ENCODE data around the gene PDIA4. TPM values are rescaled to one million over a fixed set of nuclear protein-coding genes. Genes with fewer than 3 reads are reported as not detected.

Gene PDIA4
- total RNA-seq, 1 donor from 2014 or later: 152 TPM

- H3K4me1 Mint-ChIP-seq (ENCODE audit: unreplicated experiment): no peaks in the 10 kb centered on the region
- TF ChIP-seq, protein P1, sequence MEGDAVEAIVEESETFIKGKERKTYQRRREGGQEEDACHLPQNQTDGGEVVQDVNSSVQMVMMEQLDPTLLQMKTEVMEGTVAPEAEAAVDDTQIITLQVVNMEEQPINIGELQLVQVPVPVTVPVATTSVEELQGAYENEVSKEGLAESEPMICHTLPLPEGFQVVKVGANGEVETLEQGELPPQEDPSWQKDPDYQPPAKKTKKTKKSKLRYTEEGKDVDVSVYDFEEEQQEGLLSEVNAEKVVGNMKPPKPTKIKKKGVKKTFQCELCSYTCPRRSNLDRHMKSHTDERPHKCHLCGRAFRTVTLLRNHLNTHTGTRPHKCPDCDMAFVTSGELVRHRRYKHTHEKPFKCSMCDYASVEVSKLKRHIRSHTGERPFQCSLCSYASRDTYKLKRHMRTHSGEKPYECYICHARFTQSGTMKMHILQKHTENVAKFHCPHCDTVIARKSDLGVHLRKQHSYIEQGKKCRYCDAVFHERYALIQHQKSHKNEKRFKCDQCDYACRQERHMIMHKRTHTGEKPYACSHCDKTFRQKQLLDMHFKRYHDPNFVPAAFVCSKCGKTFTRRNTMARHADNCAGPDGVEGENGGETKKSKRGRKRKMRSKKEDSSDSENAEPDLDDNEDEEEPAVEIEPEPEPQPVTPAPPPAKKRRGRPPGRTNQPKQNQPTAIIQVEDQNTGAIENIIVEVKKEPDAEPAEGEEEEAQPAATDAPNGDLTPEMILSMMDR (IDR thresholded peaks at IDR 0.05): no peak
- H3K36me3 Mint-ChIP-seq (ENCODE audit: unreplicated experiment): no peaks in the 10 kb centered on the region
- DNase-seq (ENCODE audit: extremely low spot score, unreplicated experiment): no peak
- no peak overlapping the region for H3K4me3 Mint-ChIP-seq (ENCODE audit: unreplicated experiment)
- H3K27ac Mint-ChIP-seq (ENCODE audit: unreplicated experiment): no peak overlapping the region
- H3K9me3 Mint-ChIP-seq (ENCODE audit: unreplicated experiment): no peaks in the 10 kb centered on the region
- no peaks in the 10 kb centered on the region for H3K27me3 Mint-ChIP-seq (ENCODE audit: unreplicated experiment)
These were observed 55.9 kb downstream of the PDIA4 start for GRCh38 chr7:148972375-148972774.

DNA sequence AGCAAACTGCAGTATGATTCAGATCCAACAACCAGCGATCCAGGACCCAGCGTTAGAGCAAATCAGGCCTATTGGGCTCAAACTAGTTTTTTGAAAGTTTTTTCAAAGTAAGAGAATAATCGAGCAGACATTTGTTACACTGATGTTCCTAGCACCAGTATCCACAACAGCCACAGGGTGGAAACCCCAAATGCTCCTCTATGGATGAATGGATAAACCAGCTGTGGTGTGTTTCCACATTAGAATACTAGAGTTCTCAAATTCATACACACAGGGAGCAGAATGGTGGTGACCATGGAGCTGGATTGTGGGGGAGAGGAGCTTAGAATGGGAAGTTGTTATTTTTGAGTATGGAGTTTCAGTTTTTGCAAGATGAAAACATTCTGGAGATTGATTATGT, 60.7 kb downstream of the PDIA4 start:
- no peaks in the 10 kb centered on the region for H3K9me3 Mint-ChIP-seq (ENCODE audit: unreplicated experiment)
- H3K36me3 Mint-ChIP-seq (ENCODE audit: unreplicated experiment): no peaks in the 10 kb centered on the region
- DNase-seq (ENCODE audit: extremely low spot score, unreplicated experiment): no peak
- TF ChIP-seq, protein P1 (IDR thresholded peaks at IDR 0.05): no peak
- H3K4me3 Mint-ChIP-seq (ENCODE audit: unreplicated experiment): no peak overlapping the region
- no peak overlapping the region for H3K27ac Mint-ChIP-seq (ENCODE audit: unreplicated experiment)
- H3K27me3 Mint-ChIP-seq (ENCODE audit: unreplicated experiment): no peaks in the 10 kb centered on the region
- peaks cover 19% of the 10 kb centered on the region for H3K4me1 Mint-ChIP-seq (ENCODE audit: unreplicated experiment)

DNA sequence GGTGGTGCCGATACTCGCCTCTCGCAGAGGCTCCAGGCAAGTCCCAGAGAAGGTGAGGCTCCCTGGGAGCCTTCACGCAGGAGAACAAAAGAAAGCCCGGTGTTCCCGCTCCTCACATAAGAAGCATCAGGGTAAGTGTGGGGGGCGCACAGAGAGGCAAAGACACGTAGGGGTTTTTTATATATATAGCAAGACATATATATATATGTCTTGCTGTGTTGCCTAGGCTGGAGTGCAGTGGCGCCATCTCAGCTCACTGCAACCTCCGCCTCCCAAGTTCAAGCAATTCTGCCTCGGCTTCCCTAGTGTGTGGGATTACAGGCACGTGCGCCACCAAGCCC, 61.3 kb downstream of the PDIA4 start:
- H3K4me1 Mint-ChIP-seq (ENCODE audit: unreplicated experiment): peaks cover 22% of the 10 kb centered on the region
- H3K27me3 Mint-ChIP-seq (ENCODE audit: unreplicated experiment): no peaks in the 10 kb centered on the region
- no peak for DNase-seq (ENCODE audit: extremely low spot score, unreplicated experiment)
- no peak overlapping the region for H3K27ac Mint-ChIP-seq (ENCODE audit: unreplicated experiment)
- H3K9me3 Mint-ChIP-seq (ENCODE audit: unreplicated experiment): no peaks in the 10 kb centered on the region
- no peaks in the 10 kb centered on the region for H3K36me3 Mint-ChIP-seq (ENCODE audit: unreplicated experiment)
- H3K4me3 Mint-ChIP-seq (ENCODE audit: unreplicated experiment): peak overlapping the region; percentile 68
- TF ChIP-seq, protein P1 (IDR thresholded peaks at IDR 0.05): no peak

DNA sequence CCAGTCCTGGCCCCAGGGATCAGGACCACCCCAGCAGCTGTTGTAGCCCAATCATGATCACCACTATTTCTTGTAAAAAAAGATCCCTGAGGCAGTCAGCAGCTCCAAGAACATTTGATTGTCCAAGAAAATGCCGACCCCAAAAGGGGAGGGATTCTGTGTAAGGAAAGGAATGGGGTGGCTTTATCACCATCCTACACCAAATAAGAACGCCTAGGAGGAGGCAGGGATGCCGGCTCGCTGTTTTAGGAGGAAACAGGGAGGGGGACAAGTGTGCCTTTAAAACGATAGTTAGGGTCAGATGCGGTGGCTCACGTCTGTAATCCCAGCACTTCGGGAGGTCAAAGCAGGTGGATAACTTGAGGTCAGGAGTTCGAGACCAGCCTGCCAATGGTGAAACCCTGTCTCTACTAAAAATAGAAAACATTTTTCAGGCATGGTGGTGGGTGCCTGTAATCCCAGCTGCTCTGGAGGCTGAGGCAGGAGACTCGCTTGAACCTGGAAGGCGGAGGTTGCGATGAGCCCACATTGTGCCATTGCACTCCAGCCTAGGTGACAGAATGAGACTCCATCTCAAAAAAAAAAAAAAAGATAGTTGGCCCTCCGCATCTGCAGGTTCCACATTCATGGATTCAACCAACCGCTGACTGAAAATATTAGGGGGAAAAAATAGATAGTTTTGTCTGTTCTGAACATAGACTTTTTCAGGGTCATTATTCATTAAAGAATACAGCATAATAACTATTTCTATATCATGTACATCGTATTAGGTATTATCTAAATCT, 63.6 kb downstream of the PDIA4 start:
- TF ChIP-seq, protein P1 (IDR thresholded peaks at IDR 0.05): no peak
- DNase-seq (ENCODE audit: extremely low spot score, unreplicated experiment): no peak
- H3K4me1 Mint-ChIP-seq (ENCODE audit: unreplicated experiment): peaks cover 22% of the 10 kb centered on the region
- no peaks in the 10 kb centered on the region for H3K36me3 Mint-ChIP-seq (ENCODE audit: unreplicated experiment)
- H3K4me3 Mint-ChIP-seq (ENCODE audit: unreplicated experiment): peak overlapping the region; percentile 92
- H3K9me3 Mint-ChIP-seq (ENCODE audit: unreplicated experiment): no peaks in the 10 kb centered on the region
- no peaks in the 10 kb centered on the region for H3K27me3 Mint-ChIP-seq (ENCODE audit: unreplicated experiment)
- peak overlapping the region; percentile 44 for H3K27ac Mint-ChIP-seq (ENCODE audit: unreplicated experiment)

DNA sequence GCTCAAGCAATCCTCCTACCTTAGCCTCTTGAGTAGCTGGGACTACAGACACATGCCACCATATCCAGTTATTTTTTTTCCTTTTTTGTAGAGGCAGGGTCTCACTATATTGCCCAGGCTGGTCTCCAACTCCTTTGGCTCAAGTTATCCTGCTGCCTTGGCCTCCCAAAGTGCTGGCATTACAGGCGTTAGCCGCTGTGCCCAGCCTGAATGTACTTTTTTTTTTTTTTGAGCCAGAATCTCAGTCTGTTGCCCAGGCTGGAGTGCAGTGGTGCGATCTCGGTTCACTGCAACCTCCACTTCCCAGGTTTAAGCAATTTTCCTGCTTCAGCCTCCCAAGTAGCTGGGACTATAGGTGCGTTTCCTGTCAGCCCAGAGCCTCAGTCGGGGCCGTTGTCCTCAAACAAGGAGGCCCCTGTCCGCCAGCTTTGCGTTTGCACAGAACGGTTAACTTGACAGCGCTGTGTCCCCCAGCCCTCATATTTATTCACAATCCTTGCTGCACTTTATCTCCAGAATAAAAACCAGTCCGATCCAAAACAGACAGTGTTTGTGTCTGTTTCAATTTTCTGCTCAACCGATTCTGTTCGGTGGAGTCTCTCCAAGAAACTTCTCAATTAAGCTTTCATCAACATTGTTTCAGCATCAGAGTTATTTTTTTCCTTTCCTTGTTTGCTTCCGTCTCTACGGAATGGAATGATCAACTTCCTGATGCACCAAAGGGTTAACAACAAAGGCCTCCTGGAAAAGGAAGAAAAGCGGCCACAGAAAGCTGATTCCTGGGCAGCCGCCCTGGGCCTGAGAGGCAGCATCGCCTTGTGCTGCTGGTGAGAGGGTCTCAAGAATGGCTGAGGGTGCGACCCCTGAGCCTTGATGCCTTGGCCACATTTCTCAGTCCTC, 64.5 kb downstream of the PDIA4 start:
- TF ChIP-seq, protein P1 (IDR thresholded peaks at IDR 0.05): no peak
- Mint-ChIP-seq H3K4me3 (ENCODE audit: unreplicated experiment) (peak overlapping the region; percentile 92), H3K27ac (ENCODE audit: unreplicated experiment) (peak overlapping the region; percentile 84), H3K4me1 (ENCODE audit: unreplicated experiment) (peaks cover 22% of the 10 kb centered on the region), H3K9me3 (ENCODE audit: unreplicated experiment) (no peaks in the 10 kb centered on the region), H3K36me3 (ENCODE audit: unreplicated experiment) (no peaks in the 10 kb centered on the region), H3K27me3 (ENCODE audit: unreplicated experiment) (no peaks in the 10 kb centered on the region)
- no peak for DNase-seq (ENCODE audit: extremely low spot score, unreplicated experiment)

All from osteocyte (in vitro differentiated cells).